ENCODE results near the gene ALK. TPM values are rescaled to one million over a fixed set of nuclear protein-coding genes. Genes with fewer than 3 reads are reported as not detected.

Gene ALK
- total RNA-seq, 1 donor from 2014 or later = 0.08 TPM

DNA sequence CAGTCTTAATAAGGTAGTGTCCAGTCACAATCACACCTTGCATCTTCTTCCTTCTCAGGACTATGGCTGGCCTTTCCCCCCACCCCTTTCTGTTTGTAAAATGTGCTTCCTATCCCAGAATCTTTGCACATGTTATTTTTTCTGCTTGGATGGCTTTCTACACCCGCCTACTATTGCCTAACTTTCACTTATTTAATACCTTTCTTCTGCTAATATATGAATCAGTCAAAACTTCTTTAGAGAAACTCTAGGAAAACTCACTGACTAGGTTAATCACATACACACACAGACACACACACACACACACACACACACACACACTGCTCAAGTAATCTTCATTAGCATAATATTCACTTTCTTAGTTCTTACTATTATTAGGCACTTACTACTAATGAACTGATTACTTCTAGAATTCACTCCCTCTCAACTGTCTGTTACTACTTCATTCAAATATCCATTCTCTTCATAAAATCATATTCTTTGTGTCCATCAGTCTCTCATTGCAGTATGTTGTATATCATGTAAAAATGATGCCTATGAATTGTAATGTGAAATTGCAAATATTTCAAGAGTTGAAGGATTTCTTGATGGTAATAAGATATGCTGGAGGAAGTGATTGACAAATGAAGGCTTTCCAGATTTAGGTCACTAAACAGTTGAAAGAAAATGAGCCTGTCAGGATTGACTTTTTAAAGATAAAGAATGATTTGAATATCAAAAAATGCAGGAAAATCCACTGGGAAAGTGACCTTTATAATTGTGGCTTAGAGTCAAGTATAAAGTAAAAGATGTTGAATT is 754.9 kb downstream of the ALK start:
- DNase-seq (ENCODE audit: missing footprints) (no peak), ATAC-seq (no peak)
- intact Hi-C loops (cut with DNase I) = no loop called here

DNA sequence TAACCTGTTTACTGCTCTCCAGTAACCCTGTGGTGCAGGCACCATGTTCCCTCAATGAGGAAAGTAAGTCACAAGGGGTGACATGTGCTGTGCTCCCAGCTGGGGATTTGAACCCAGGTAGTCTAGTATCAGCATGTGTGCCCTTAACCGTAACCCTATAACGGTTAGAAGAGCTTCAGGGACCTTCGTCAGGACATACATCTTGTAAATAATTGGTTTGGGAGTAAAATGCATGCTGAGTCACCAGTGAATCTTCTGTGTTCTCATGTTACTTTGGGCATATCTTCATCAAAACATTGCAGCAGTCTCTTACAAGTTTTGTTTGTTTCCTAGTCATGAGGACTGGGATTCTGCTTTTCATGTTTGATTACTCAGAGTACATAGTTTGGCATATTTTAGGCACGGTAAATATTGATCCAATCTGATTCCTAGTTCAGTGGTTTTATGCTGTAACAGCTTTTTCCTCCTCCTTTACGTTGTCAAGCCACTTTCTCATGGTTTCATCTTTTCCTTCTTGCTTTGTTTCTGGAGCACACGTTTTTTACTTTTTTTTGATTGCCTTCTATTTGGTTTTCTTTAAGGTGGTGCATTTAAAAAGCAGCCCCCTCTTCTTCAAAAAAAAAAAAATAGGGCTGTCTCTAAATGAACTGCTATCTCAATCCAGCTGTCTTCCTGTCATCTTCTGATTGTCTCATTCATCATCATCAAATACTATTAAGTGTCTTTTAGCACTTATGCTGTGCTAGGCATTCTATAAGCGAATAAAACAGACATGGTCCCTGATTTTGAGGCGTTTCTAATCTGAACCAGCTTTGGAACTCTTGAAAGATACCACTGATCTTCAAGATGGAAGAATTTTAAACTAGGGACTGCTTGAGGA is 755.8 kb downstream of the ALK start:
- ATAC-seq = no peak
- intact Hi-C loops (cut with DNase I) = no loop called here
- no peak for DNase-seq (ENCODE audit: missing footprints)

DNA sequence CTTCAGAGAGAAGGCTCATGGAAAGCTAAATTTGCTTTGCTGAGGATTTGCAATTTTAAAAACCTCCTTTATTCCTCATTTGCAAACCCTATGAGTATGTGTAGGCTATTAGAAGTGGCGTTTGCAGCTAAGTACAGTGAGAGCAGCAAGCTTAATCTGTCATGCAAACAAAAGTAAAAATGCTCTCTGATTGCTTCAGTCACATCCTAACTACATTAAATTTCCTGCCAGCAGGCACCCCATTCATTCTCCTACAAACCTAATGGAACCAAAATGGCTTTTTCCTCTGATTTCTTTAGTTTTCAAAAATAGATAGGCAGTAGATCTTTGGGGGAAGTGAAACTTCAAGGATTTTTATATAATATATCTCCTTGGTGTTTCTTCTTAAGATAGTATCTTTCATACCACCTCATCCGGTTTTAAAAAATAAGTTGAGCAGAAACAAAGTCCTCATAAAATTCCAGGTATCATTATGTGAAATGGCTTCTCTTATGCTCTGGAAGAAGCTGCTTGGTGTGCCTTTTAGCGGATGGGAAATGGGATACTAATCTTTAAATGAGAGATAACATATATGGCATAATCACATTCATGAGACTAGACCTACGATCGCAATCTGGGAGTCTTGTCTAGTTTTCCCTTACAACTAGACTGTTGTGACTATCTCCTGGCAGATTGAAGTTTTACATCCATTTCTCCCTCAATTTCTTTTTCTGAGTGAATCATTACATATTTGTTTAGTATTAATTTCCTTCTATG is 757.1 kb downstream of the ALK start:
- intact Hi-C loops (cut with DNase I) = no loop called here
- DNase-seq (ENCODE audit: missing footprints) (no peak), ATAC-seq (no peak)

DNA sequence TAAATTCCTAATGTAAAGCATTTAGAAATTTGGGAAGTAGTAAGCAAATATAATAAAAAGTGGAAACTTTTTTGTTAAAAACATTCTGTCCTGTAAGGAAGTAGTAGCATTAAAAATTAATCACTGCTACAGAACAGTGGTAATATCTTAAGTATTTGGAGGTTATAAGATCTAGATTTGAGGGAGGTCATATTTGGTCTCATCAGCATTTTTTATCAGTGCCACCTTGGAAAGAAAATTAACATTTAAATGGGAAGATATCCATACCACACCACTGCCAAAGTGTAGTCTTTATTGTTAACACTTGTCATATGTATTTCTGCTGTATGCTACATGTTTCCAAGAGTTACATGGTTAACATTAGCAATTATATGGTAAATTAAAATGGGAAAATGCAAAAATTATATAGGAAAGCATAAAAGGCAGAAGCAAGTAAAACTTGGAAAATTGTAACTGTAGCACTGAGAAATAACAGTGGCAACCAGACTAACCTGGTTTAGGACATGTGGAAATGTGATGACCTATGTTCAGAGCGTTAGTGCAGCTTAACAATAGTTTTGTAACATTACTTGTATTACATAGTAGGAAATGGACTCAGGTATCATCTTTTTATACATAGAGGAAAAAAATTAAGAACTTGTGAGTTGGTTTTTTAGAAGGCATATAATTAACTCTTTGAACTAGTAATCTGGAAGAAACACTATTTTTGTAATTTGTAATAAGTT is 759.0 kb downstream of the ALK start:
- DNase-seq (ENCODE audit: missing footprints) = no peak
- ATAC-seq = no peak
- intact Hi-C loops (cut with DNase I) = no loop called here

DNA sequence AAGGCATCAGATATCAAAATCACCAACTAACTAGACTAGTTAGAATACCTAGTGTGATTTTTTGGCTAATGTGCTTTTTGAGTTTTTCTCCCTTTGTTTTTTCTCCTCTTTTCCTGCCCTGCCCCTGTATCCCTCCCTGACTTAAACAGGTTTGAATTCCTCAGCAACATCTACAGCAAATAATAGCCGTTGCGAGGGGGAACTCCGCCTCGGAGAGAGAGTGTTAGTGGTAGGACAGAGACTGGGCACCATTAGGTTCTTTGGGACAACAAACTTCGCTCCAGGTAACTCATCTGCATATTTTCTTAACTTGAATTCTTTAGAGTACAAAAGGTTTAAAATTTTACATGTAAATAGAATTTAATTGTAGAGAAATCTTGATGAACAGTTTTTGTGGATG is 761.2 kb downstream of the ALK start:
- DNase-seq (ENCODE audit: missing footprints) (no peak), ATAC-seq (no peak)
- intact Hi-C loops (cut with DNase I) = no loop called here

DNA sequence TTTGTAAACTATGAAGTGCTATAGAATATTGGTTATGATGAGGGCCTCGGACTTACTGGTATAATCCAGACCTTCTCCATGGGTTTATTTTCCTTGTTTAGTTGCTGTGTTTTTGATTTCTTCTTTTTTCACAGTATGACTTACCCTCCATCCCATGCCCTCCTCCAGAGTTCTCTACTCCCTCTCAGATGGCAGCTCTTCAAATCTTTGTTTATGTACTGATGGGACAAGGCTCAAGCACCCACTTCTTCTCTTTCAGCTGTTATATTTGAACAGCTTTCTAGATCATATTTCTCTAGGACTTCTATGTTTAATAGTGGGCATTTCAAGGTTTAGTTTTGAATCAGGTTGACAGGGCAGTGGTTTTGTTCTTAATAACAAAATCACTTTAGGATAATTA is 762.3 kb downstream of the ALK start:
- intact Hi-C loops (cut with DNase I) = no loop called here
- DNase-seq (ENCODE audit: missing footprints) = no peak
- no peak for ATAC-seq

DNA sequence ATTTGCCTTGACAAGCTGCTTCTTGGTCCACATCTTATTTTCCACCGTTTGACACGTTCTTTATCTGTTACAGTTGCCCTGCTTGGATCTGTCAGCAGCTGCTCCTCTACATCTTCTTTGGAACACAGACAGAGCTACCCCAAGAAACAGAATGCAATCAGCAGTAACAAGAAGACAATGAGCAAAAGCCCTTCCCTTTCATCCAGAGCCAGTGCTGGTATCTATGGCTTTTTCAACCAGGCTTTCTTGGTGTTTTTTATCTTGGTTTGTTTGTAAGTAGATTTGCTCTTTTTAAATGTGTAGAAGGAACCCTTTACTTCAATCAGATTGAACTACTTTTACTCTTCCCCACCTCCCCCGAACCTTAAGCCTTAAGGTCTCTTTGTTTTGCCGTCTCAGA is 764.3 kb downstream of the ALK start:
- ATAC-seq = no peak
- intact Hi-C loops (cut with DNase I) = no loop called here
- no peak for DNase-seq (ENCODE audit: missing footprints)

DNA sequence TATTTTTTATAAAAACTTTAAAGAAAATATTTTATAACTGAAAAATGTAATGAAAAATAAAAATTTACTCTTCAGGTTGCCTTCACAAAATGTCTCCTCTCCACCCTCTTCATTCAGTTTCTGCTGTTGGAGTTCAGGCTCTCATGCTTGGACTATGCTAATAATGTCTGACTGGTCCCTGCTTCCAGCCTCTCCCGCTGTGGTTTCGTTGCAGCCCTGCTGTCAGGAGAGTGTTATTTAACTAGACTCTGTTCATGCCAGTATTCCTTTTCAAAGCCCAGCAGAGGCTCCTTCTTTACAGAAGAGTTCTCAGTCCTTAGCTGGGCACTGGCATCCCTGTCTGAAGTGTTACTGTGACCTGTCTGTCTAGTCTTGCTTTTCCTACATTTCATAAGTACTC is 765.8 kb downstream of the ALK start:
- intact Hi-C loops (cut with DNase I) = no loop called here
- DNase-seq (ENCODE audit: missing footprints) = no peak
- no peak for ATAC-seq

DNA sequence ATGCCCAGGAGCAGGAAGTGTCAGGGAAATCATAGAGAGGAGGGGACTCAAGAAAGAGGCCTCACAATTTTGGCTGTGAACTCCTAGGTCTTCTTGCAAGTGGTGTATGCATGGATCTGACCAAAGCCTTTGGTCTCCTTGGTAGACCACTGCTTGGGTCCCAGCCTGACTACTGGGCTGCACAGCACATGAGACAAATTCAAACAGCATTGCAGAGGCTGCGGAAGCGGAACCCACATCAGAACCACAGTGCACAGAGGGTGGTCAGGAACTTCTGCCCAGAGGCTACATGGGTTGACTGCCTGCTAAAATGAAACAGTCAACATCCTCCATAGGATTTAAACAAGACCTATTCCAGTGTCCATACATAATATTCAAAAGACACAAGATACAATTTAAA is 766.8 kb downstream of the ALK start:
- ATAC-seq (no peak), DNase-seq (ENCODE audit: missing footprints) (no peak)
- intact Hi-C loops (cut with DNase I) = no loop called here

DNA sequence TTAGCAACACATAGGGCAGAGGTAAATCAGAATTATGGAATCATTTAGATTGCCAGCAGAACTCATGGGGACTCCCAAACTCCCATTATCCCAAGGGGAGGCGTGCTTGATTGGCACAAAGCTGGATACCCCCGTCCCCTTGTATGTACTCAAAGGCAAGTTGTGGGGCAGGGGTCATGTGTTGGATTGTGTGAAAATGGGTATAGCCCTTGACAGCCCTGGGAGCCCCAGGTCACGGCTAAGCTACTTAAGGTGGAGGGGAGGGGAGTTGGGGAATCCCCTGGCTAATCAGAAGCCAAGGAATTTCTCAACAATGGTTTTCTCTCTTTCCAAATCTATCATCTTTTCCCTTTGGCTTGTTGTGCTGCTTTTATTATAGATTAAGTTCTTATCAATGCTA is 773.4 kb downstream of the ALK start:
- no peak for ATAC-seq
- no peak for DNase-seq (ENCODE audit: missing footprints)

DNA sequence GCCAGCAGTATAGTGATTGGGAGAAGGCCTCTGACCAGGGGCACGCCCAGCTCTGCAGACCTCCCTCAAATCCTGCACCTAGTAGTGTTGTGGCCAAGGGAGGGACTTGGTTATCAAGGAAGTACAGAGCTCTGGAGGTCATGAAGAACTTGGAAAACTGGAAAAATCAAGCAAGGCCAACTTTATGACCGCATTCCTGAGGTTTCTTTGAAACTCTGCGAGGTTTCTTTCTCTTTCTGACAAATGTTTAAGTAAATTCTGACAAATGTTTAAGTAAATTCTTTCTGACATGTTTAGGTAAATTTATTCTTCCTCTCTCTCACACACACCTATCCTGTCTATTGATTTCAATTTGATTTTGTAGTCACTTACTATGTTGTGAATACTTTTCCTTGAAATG is 775.2 kb downstream of the ALK start:
- intact Hi-C loops (cut with DNase I) = no loop called here
- ATAC-seq = no peak
- no peak for DNase-seq (ENCODE audit: missing footprints)

More for the DNA sequence above, 773.4 kb downstream of the ALK start:
- intact Hi-C loops (cut with DNase I) = no loop called here

DNA sequence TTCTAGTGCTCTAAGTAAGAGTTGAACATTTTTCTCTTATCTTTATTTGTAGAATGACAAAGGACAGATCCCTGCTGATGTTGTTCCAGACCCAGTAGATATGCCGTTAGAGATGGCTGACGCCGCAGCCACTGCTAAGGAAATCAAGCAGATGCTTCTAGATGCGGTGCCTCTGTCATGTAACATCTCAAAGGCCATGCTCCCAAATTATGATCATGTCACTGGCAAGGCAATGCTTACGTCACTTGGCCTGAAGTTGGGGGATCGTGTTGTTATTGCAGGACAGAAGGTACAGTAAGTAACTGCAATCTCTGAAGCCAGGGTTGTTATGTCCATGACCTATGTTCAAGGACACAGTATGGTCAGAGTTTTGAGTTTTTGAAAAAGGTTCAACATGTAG is 777.7 kb downstream of the ALK start:
- DNase-seq (ENCODE audit: missing footprints) (no peak), ATAC-seq (no peak)
- intact Hi-C loops (cut with DNase I) = no loop called here

Other genes starting within 250 kb of the ALK start
- 67.5 TPM for gene YPEL5, start 225.4 kb upstream of the ALK start, total RNA-seq

Measured in Right ventricle myocardium inferior (tissue), 1 donor.